ENCODE data around the gene FHOD3.

FHOD3 gene

DNA sequence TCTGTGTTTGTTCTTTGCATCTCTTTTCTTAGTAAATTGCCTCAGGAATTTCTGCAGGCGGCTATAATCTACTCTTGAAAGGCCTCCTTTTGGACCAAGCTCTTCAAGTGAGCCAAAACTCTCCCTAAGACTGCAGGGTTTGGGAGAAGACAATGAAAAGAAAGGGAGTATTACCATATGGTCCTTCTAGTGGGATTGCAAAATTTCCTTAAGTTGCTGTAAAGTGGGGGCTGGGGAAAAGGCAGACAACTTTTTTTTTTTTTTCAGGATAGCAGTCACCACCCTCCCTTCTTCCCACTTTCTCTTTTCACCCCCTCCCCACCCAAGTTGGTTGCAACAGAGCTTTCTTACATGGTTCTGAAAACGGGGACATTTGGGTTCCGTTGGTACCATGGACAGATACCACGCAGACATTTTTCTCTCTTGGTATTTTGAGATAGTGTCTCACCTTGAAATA is 183.7 kb downstream of the FHOD3 start:
- no peak for DNase-seq (ENCODE audit: low read depth)

DNA sequence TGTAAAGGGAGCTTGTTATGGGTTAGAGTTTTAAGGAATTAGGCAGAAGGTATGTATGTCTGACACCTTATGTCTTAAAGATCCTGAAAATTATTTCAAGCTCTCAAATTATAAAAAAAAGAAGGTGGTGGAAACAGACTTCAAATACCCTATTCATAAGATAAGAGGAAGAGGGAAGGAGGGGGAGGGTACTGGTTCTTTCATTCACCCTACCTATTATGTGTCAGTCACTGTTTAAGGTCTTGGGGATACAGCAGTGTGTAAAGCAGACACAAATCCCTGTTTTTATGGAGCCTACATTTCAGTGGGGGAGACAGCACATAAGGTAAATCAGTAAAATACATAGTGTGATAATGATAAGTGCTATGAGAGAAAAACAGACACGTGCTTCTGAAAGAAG is 184.4 kb downstream of the FHOD3 start:
- DNase-seq (ENCODE audit: low read depth): no peak

DNA sequence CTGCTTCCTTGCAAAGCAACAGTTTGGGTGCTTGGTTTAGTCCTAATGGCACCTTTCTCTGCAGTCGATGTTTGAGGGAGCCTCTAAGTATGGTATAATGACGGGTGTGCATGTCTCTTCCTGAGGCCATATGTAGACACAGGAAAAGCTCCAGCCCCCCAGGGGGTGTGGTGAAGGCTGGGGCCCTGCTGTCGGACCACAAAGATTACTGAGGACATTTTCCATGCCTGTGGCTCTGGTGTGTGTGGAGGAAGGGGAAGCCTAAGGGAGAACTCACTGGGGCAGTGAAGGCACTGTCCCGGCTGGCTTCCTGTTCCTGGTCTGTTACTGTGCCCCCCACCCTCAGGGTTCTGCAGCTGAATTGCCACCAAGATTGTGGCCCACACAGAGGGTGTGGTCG is 187.1 kb downstream of the FHOD3 start:
- no peak for DNase-seq (ENCODE audit: low read depth)

DNA sequence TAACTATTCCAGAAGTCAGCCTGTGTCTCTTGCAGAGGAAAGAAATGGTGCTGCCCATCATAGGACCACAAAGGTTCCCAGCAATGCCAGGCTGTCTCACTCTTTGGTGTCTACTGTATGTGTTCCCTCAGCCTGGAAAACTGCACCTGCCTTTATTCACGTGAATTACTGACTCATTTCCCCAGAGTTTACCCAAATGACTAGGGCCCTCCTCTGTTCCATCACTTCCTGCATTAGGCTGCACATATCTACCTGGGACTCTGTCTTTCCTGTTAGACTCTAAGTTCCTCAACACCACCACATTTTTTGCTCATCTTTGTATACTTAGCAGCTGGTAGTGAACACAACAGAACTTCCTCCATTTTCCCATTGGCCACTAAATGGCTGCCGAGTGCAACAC is 188.3 kb downstream of the FHOD3 start:
- no peak for DNase-seq (ENCODE audit: low read depth)

DNA sequence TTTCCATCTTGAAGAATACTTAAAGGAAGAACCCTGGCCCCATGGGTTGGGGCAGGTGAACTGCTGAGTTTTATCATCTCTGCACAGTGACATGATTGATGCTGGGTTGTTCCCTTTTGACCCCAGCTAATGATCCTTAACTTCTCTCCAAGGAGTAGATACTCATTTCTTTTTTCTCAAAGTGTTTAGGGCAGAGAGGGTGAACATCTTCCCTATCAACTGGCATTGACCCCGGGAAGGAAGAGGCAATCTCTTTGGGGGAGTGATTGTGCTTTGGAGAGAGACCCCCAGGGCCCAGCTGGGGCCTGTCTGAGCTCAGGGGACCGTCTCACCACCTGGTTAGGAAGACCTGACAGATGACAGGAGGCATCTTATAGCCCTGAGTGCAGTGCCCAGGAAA is 190.6 kb downstream of the FHOD3 start:
- no peak for DNase-seq (ENCODE audit: low read depth)

DNA sequence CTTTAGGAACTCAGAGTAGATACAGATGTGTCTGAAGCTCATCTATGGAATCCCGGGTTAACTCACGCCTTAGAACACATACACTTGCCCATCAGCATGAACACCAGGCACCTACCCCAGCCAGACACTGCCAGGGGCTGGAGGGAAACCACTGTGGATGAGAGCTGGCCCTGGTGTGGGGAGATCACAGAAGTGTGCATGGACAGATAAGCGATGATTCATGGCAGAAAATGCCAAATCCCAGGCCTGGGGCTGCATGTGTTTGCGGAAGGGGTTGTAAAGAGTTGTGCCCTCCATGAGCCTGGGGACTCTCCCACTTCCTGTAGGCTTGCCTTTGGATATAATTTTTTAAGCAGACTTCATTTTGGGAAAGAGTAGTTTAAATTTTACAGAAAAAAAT is 193.4 kb downstream of the FHOD3 start:
- no peak for DNase-seq (ENCODE audit: low read depth)

DNA sequence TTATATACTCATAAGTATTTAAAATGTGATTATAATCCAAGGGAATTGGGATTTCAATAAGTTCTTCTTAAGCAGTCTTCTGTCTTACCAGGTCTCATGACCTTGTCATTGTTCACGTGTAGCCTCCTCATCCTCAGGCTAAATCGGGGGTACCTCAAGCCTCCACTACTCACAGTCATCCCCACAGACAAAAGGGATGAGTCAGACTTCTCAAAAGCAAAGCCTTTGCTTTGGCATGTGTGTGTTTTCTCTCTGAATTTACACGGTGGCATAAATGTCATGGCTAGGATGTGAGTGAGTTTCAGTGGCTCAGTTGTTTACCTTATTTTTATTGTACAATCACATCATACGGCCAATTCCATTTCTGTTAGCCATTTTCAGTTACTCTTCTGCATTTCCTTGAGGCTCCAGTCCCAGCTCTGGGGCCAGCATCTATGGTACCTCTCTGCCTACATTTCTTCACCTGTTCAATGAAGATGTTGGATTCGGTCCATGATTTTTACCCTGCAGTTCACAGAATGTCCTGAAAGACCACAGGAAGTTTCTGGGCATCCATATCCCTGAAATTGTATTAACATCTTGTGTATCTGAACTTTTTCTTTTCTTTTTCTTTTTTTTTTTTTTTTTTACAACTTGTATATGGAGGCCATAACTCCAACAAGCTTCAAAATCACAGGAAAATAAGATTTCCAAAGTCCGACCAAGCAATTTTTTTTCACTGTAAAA is 195.3 kb downstream of the FHOD3 start:
- no peak for DNase-seq (ENCODE audit: low read depth)

DNA sequence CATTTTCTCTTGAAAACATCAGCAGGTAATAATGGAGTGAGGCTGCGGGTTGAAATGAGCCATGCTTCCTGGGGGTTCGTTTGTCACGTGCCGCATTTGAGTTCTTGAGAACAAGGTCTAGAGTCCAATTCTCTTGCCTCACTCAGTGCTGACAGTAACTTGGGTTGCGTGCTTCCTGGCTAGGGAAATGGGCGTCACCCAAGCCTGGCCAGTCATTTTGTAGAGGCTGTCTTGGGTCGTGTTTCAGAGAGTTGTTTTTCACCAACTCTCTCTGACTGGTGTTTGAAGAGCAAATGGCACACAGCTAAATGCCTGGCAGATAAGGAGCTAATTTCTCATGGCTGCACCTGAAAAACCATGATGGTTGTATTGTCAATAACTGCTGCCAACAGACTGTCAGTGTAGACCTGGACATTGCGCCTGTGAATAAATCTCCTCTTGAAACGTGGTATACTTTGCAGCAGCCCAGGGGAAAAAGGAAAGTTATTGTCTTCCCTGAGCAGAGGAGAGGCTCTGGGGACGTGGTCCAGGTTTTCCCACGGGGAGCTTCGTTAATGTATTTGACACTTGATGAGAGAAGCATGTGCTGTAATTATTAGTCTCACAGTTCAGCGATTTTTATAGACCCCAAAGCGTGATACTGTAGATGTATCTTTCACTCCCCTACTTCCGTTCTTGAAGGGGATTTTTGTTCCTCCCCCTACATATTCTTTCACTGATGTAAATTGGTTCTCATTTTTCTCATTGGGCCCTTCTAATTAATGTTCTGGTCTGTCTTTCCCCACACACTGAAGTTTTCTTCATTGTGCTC is 196.0 kb downstream of the FHOD3 start:
- DNase-seq (ENCODE audit: low read depth): no peak

DNA sequence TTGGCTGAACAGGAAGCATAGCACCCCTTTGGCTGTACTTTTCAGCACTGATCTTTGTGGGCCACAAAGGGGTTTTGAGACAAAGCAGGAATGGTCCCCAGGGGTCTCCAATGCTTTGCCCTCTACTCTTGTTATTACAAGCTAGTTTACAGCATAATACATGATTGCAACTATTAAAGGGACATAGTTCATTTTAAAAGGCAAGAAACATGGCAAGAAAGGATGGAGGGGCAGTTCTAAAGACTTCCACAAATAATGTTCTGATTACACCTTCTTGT is 196.6 kb downstream of the FHOD3 start:
- DNase-seq (ENCODE audit: low read depth): no peak

DNA sequence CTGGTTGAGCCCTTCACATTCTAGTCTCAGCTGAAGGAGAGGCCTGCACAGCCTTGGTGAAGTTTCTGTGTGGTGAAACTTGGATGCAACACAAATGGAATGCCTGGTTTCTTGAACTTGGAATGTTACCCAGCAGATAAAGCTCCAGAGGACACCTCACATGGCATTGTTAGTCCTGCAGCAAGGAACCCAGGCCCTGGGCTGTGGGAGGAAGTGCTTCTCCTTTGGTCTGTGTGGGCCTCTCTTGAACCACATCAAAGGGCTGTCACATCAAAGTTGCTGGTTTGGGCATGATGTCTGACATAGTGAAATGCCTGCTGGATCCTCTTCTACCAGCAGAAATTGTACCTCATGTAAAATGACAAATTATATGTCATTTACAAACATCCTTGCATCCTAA is 198.5 kb downstream of the FHOD3 start:
- no peak for DNase-seq (ENCODE audit: low read depth)

DNA sequence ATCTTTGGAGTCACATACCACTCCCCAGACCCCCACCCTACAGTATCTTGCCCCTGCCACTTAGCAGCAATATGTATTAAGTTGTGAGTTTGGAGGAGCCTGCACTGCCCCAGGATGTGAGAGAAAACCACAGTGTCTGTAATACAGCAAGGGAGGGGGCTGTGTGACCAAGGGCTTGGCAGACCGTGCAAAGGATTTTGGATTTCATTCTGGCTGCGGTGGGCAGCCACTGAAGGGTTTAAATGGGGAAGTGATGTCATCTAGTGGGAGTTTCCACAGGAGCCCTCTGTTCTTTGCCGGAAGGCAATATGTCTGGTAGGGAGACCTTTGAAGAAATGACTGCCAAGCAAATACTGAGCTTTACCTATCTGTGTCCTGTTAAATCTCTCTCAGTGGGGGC is 202.4 kb downstream of the FHOD3 start:
- DNase-seq (ENCODE audit: low read depth): no peak

DNA sequence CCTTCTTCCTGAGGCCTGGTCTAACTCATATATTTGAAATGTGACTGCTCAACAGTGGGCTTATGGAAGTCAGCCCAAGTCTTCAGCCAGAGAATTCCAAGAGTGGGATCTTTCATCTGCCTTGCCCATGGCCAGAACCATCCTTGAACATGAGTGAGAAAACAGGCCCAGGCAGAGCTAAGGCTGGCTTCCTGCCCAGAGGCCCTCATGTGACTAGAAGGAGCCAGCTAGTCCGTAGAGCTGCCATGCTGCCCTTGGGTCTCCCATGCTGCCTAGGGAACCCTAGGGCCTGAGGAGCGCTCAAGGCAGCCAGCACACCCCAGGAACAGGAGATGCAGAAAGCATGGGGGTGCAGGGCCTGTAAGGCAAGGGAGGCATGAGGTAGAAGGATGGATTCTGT is 203.6 kb downstream of the FHOD3 start:
- DNase-seq (ENCODE audit: low read depth): no peak

DNA sequence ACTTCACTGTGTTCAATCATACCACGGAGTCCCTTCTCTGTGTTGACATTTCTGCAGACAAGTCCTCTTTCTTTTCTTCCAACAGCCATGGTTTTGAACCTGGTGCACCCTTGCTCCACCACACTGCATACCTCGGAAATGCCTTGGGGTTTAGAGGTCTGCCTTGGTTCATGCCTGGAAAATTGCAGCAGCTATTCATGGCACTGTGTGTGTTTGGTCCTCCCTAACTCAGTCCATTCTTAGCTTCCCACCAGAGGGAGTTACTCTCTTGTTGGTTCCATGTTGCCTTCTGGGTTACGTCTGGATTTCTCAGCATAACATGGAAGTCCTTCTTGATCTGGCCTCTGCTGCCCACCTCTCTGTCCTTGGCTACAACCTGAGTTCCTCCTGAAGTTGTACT is 206.0 kb downstream of the FHOD3 start:
- DNase-seq (ENCODE audit: low read depth): no peak

DNA sequence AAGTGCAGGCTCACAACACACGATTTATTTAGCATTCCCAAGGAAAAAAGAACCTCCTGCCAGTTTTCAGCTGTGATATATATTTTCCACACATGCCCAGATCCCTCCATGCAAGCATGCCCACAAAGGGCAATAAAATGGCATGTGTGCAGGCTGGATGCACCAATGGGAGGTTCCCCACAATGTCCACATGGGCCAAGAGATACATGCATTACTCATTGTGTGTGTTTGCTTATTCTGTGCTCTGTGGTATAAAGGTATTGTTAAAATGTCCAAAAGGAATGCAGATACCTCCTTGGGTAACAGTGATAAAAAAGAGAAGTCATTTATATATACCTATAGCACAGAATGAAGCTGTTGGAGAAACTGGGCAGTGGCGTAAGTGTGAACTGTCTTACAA is 207.4 kb downstream of the FHOD3 start:
- no peak for DNase-seq (ENCODE audit: low read depth)

DNA sequence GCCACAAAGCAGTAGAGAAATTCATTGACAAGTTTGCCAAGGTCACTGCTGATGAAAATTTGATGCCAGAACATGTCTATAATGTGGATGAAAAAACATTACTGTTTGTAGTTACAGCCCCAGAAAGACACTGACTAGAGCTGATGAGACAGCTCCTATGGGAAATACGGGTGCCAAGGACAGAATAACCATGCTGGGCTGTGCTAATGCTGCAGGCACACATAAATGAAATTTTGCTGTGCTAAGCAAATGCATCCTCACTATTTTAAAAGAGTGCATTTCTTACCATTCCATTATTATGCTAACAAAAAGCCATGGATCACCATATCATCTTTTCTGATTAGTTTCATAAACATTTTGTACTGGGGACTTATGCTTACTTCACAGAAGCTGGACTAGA is 208.2 kb downstream of the FHOD3 start:
- DNase-seq (ENCODE audit: low read depth): no peak

DNA sequence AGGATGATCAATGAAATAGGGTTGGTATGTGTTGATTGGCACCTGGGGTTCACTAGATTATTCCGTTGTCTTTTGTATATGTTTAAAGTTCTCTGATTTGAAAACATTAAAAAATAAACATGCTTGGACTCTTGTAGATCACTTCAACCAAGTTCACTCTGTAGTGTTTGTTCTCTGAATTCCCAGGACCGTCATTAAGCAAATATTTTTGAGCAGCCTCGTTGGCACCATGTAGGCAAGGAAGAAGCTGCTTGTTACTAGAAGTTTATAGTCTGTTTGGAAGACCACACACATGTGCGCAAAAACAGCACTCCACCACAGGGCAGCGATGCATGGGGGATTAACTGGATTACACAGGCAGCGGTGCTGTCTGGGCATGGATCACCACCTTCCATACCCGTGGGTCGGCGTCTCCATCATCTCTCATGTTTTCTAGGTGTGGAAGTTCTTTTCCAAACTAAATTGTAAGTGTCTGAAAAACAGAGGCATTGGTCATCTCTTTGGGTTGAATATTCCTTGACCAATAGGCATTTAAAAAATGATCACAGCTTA is 212.2 kb downstream of the FHOD3 start:
- no peak for DNase-seq (ENCODE audit: low read depth)

DNA sequence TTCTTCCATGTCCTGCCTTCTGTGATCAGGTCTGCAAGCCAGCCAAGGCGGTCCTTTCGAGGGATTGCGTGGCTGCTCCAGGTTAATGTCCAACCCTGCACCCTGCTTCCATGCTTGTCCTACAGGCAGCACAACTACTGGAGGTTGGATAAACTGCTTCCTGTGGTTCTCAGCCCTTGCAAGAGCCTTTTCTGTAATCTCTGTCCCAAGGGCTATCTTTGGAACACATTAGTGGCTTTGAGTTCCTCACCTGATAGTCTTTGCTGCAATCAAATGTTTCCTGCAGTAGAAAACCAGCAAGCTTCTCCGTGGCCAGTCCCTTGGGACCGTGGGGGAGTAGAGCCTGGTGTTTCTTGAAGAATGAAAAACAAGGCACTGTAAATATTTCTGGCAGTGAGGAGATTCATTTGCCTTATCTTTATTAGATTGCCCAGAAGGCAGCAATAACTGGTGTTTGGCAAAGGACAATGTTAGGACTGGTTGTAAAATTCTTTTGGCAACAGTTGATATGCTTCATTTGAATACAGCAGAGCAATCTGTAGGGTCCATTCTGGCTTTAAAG is 214.4 kb downstream of the FHOD3 start:
- no peak for DNase-seq (ENCODE audit: low read depth)

DNA sequence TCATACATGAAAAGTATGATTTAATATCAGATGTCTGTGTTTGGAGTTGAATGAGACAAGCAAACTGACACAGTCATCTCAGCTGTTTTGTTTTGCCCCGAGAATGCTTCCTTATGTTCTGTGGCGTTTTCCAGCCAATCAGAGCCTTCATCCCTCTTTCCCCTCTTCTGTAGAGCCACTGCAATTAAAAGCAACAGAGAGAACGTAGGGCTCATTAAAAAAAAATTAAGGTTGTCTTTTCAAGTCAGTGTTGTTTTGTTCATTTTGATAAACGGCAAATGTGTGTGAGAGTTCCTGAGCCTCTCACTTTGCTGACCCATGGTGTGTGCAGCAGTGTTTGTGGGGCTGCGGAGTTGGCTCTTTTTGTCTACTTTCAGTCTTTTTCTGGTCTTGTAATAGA is 216.0 kb downstream of the FHOD3 start:
- no peak for DNase-seq (ENCODE audit: low read depth)

DNA sequence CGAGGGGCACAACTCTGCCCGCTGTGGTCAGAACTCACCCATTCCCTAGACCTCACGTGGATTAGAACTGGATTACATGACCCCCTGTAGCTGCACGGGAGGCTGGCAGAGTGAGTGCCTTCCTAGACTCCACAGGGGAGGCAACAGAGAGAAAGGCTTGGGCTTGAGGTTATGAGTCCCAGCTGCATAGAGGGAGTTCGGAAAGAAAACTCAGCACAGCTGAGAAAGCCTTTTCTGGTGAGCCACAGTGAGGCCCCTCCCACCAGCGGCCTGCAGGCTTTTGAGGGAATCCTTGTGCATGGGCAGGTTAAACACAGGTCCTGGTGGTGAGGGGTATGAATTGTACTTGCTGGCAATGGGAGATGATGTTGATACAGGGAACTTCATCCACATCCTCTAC is 217.3 kb downstream of the FHOD3 start:
- no peak for DNase-seq (ENCODE audit: low read depth)

DNA sequence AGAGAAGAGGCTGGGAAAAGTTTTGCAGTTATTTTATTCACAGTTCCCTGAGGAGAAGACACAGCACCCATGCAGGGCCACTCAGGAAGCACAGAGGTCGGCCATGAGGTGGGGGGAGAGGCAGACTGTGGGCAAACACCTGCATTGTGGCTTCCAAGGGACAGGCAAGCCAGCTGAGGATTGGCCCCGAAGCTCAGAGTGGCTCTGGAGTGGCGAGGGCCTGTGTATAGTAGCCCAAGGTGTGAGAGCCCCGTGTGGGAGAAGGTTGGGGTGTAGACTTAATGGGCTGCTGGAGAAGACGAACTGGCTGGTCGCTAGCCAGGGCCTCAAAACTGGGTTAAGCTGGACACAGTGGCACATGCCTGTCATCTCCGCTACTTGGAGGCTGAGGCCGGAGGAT is 218.7 kb downstream of the FHOD3 start:
- no peak for DNase-seq (ENCODE audit: low read depth)

DNA sequence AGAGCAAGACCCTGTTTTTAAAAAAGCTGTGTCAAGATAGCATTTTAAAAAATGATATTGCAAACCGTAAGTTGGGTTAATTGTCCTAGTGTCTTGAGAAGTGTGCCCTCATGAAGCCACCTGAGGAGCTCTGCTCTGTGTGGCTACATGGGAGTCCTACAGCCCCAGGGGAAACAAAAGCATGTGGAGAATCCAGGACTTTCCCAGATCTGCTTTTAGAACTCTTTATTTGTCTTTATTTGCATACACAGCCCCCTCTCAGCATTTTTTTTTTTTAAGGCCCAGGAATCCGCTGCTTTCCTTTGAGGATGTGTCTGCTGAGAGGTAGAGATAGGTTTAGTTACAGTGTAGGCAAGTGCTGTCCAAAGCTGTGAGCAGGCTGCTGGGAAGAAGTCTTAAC is 219.2 kb downstream of the FHOD3 start:
- DNase-seq (ENCODE audit: low read depth): no peak

DNA sequence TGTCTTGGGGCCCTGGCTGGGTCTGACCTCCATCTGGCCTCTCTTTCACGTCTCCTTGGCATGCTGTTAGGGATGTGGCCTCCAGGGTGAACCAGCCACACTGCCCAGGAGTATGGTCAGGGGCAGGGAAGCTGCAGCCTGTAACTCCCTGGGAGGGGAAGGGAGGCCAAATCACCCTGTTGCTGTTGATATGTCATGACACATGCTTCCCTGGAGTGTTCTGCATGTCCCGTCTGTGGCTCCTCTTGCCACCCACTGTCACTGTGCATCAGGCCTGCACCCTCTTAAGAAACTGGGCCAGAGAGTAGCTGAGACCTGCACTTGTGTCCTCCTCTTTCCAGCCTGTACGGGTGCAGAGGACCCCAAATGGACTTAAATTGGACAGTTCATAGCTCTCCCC is 221.3 kb downstream of the FHOD3 start:
- DNase-seq (ENCODE audit: low read depth): no peak

DNA sequence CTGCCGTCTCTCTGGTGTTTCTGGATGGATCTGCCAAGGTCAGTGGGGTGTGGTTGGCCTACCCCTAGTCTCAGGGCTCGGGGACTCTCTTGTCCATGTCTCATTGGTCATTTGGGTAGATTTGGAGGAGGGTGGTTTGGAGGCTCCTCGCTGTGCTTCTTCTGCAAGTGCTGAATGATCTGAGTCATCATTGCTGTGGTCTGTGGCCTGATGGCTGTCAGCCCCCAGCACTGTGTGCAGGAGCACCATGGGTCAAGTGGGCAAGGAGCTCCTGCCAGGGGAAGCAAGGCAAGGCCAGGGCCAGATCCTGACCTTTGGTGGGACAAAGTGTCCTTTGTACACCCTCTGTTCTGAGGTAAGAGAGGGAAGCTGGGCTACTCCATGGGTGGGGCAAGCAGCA is 221.8 kb downstream of the FHOD3 start:
- no peak for DNase-seq (ENCODE audit: low read depth)

All from stimulated activated CD8-positive, alpha-beta memory T cell treated with anti-CD3 and anti-CD28 coated beads, Interleukin-12 subunit alpha, Interleukin-12 subunit beta, amount 100 ng/mL, for 4 hours (primary cell).